ENCODE results near the gene ITGB1. TPM values are rescaled to one million over a fixed set of nuclear protein-coding genes. Genes with fewer than 3 reads are reported as not detected.

ITGB1 gene
- total and polyA plus RNA-seq, 10 donors: 31.5 to 555 (median 316) TPM

- intact Hi-C loops (cut with DNase I; ENCODE audit: low total_unique reads): no loop called here
- no peak for TF ChIP-seq POLR2AphosphoS5 (IDR thresholded peaks at IDR 0.05)
- no peak for TF ChIP-seq POLR2A (IDR thresholded peaks at IDR 0.05)
- TF ChIP-seq CTCF (IDR thresholded peaks at IDR 0.05 in 8 of 11, conservative IDR thresholded peaks at IDR 0.05 in 3 of 11): no peak
- no peaks in the 10 kb centered on the region for H3K9me3 ChIP-seq
Measured at GRCh38 chr10:32878646-32879045, 79.4 kb downstream of the ITGB1 start.

DNA sequence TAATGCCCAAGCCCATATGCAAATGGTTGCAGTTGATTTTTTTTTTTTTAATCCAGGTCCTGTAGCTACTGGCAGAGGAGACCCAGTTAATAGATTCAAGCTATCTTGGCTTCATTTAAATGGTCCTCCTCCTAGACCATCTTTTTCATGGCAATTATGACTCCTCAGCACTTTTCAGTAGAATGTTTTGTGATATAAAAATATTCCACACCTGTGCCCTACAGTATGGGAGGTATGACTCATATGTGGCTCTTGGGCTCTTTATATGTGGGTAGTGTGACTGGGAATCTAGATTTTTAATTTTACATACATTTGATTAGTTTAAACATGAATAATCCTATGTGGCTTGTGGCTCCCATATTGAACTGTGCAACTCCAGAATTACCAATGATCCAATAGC, 80.1 kb downstream of the ITGB1 start:
- DNase-seq: no peak
- peaks cover 0 to 2% (median 0%) of the 10 kb centered on the region in 8 donors for H3K9me3 ChIP-seq
- H3K4me1 ChIP-seq: no peaks in the 10 kb centered on the region
- H3K4me3 ChIP-seq: no peak overlapping the region
- TF ChIP-seq POLR2A (IDR thresholded peaks at IDR 0.05) (no peak), POLR2AphosphoS5 (IDR thresholded peaks at IDR 0.05) (no peak), CTCF (IDR thresholded peaks at IDR 0.05 in 8 of 11, conservative IDR thresholded peaks at IDR 0.05 in 3 of 11) (no peak)
- no peaks in the 10 kb centered on the region for H3K27me3 ChIP-seq (replicated peaks in 1 of 7)
- intact Hi-C loops (cut with DNase I; ENCODE audit: low total_unique reads): no loop called here
- H3K36me3 ChIP-seq: no peaks in the 10 kb centered on the region
- H3K27ac ChIP-seq: no peak overlapping the region

More at GRCh38 chr10:32878646-32879045, 79.4 kb downstream of the ITGB1 start:
- Histone ChIP-seq H3K36me3 (no peaks in the 10 kb centered on the region), H3K4me1 (no peaks in the 10 kb centered on the region), H3K4me3 (no peak overlapping the region), H3K27ac (no peak overlapping the region), H3K27me3 (replicated peaks in 1 of 7) (no peaks in the 10 kb centered on the region)
- DNase-seq: no peak

DNA sequence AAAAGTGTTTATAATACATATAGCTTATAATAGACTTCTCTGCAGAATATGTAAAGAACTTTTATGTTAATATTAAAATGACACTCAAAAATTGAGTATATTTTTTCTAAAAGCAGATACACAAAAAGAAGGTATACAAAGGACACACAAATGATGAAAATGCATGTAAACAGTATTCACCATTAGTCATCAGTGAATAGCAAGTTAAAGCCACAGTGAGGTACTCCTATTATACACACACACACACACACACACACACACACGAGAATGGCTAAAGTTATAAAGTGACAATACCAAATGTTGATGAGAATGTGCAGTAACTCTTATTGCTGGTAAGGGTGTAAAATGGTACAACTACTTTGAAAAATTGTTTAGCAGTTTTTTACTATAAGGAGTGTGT, 92.9 kb downstream of the ITGB1 start:
- TF ChIP-seq POLR2AphosphoS5 (IDR thresholded peaks at IDR 0.05) (no peak), POLR2A (IDR thresholded peaks at IDR 0.05) (no peak), CTCF (IDR thresholded peaks at IDR 0.05 in 8 of 11, conservative IDR thresholded peaks at IDR 0.05 in 3 of 11) (no peak)
- WGBS, 5 donors: 86 to 94% (median 93%) methylated on average over 1 of the region's 1 CpG
- Histone ChIP-seq H3K4me3 (no peak overlapping the region), H3K9me3 (peaks cover 0 to 5% (median 0%) of the 10 kb centered on the region in 8 donors), H3K4me1 (no peaks in the 10 kb centered on the region), H3K36me3 (no peaks in the 10 kb centered on the region), H3K27me3 (replicated peaks in 1 of 7) (no peaks in the 10 kb centered on the region), H3K27ac (no peak overlapping the region)
- intact Hi-C loops (cut with DNase I; ENCODE audit: low total_unique reads): no loop called here
- no peak for DNase-seq

- Histone ChIP-seq H3K27ac (no peak overlapping the region), H3K4me1 (no peaks in the 10 kb centered on the region), H3K4me3 (no peak overlapping the region), H3K27me3 (replicated peaks in 1 of 7) (no peaks in the 10 kb centered on the region), H3K9me3 (no peaks in the 10 kb centered on the region), H3K36me3 (no peaks in the 10 kb centered on the region)
- 76 to 89% (median 87%) methylated on average over 2 of the region's 2 CpGs for WGBS, 5 donors
- intact Hi-C loops (cut with DNase I; ENCODE audit: low total_unique reads): no loop called here
- DNase-seq: no peak
- TF ChIP-seq POLR2AphosphoS5 (IDR thresholded peaks at IDR 0.05): no peak
- no peak for TF ChIP-seq POLR2A (IDR thresholded peaks at IDR 0.05)
- no peak for TF ChIP-seq CTCF (IDR thresholded peaks at IDR 0.05 in 8 of 11, conservative IDR thresholded peaks at IDR 0.05 in 3 of 11)
Measured at GRCh38 chr10:32854435-32854834, 103.6 kb downstream of the ITGB1 start.
